Occipital lobe (tissue), 2 donors: ENCODE measurements around the gene MYBL2. TPM values are rescaled to one million over a fixed set of nuclear protein-coding genes. Genes with fewer than 3 reads are reported as not detected.
"Not testable (repeated sequence)": the region's sequence is repeated elsewhere in the genome, so short reads cannot be mapped to it uniquely, and the experiment has no call there.

Experiments used
- DNase-seq: peaks from one replicate; lab custom pipeline; 2025; lab: John Stamatoyannopoulos, UW
- total RNA-seq: library from RNA; depleted of rRNA; stranded (reverse); fragments of >200 nt; gene quantifications from one replicate; pipeline ENCODE4 v1.2.3, GENCODE V29; 2014

The MYBL2 gene
- total RNA-seq, 1 donor from 2014 or later: 0.47 TPM

DNA sequence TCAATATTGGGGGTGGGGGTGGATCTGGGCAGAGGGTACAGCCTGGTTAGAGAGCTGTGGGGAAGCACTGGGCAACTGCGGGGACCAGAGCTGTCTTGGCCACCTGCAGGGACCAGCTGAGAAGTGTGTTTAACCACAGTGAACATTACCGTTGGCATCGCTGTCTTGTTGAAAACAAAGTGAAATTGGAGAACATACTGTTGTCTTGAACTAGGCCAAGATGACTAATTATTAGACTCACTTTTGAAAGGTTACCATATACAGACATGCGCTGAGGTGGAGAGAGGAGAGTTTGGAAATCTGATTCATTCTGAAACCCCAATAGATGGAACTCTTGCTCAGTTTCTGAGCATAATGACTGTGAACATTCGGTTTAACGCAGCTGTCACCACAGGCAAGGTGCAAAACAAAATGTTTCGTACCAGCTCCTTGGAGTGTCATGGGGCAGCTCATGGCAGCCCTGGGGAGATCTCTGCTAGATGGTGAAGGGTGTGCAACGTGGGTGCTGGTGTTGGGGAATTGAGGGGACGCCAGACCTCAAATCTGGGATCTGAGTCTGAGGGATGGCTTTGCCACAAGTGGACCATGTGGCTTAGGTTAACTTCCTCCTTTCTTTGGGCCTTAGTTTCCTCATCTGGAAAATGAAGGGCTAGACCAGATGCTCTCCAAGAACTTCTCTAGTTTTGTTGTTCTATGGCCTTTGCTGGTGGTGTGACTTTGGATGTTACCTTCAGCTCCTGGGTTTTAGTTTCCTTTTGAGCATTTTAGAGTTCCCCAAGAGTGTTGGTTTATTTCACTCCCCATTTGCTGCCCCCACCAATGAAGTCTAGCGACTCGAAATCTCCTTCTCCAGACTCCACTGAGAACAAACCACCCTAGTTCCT lies 84.5 kb downstream of the MYBL2 start:
- DNase-seq: no peak

DNA sequence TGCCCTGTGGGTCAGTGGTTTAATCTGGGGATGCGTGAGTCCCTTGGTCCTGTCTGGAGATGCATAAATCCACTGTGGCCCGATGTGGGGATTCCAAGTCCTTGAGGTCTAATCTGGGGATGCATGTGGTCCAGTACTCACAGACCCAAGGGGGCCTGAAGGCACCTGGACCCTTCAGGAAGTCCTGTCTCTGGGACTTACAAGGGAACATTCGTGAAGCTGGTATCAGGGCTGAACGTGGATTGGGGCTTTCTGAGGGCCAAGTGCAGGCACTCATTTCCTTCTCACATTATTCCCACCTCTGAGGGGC lies 85.1 kb downstream of the MYBL2 start:
- no peak for DNase-seq

DNA sequence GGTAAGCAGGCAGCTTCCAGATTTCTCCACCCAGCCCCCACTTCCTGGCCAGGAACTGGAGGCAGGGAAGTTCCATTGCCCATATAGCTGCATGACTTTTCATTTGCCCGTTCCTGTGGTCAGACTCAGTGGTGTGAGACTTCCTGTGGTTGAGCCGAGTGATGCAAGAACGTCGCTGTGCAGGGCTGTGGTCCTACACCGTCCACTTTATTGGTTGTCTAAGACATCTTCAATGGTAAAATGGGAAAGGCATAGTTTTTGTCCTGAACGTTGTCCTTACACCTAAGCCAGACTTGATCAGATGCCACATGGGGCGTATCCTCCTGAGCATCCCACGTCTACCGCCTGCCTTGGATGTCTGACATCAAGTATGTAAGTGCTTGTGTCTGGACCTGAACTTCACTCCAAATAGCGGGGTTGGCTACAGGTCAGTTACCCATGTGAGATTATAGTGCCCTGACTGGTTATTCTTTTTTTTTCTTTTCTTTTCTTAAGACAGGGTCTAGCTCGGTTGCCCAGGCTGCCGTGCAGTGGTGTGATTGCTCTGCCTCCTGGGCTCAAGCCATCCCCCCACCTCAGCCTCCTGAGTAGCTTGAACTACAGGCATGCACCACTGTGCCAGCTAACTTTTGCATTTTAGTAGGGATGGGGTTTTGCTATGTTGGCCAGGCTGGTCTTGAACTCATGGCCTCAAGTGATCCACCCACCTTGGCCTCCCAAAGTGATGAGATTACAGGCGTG lies 85.8 kb downstream of the MYBL2 start:
- no peak for DNase-seq

GRCh38 chr20:43755390-43755789 lies 88.5 kb downstream of the MYBL2 start:
- no peak for DNase-seq

DNA sequence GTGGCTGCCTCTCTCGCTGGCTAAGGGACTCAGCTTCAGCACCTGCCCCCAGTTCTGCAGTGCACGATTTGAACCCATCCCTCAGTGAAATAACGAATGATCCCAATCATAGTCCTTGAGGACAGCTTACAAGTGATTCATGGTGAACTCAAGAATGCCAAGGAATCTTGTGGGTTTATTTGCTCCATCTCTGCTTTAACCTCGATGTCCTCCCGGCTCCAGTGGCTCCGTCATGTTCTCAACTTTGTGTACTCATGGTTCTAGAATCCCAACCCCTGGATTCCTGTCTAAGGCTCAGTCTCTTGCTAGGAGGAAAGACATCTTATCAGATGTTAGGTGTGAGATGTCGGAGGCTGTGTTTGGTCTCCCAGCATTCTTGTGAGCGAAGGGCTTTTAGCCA lies 88.9 kb downstream of the MYBL2 start:
- DNase-seq: no peak

DNA sequence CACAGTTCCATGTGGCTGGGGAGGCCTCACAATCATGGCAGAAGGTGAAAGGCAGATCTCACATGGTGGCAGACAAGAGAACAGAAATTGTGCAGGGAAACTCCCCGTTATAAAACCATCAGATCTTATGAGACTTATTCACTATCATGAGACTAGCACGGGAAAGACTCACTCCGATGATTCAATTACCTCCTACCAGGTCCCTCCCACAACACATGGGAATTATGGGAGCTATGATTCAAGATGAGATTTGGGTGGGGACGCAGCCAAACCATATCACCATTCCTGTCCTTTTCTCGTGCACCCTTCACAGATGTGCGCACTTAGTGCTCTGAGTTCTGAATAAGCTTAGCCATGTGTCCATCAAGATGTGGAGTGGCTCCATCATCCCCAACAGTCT lies 91.0 kb downstream of the MYBL2 start:
- not testable (repeated sequence) for DNase-seq

- DNase-seq: no peak
These were observed 94.7 kb downstream of the MYBL2 start for GRCh38 chr20:43761386-43762340.

DNA sequence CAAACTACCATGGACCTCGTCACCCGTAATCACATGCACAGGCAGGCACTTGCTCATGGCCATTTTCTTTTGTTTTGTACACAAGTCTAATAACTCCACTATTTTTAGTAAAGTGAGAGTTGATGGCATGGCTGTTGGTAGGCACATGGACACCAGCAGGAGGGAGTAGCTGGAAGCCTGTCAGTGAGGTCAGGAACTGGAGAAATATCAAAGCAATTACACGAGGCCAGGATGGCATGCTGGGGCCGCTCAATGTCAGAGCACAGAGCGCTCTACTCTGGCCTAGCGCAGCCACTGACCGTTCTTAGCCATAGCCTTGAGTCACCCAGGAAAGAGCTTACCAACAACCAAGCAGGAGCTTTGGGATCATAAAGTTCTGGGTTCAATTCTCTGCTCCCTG lies 96.0 kb downstream of the MYBL2 start:
- no peak for DNase-seq

DNA sequence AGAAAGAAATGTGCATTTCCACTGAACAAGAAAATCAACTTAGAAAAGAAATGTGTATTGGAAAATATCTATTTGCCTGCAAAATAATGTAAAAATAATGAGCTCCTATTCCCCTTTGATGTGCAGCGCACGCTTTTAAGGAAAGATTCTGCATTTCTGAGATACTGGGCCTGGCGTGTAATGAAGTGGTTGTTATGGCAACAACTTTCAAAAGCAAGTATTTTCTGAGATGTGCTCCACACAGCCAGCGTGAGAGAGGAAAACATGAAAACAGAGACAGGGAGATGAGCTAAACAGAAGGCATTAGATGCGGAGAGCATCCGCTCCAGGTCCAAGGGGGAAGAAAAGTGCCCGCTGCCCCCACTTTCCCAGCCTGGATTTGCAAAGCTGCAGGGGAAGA lies 99.0 kb downstream of the MYBL2 start:
- DNase-seq: no peak

Other genes starting within 250 kb of the MYBL2 start
- gene SRSF6, start 209.2 kb upstream of the MYBL2 start, total RNA-seq: 33.7 TPM
- 18.4 TPM for gene L3MBTL1, start 159.4 kb upstream of the MYBL2 start, total RNA-seq
- gene SGK2, start 108.1 kb upstream of the MYBL2 start, total RNA-seq: not detected
- gene IFT52, start 76.2 kb upstream of the MYBL2 start, total RNA-seq: 56.8 TPM
- gene GTSF1L, start 59.9 kb downstream of the MYBL2 start, total RNA-seq: not detected
- 0.31 TPM for gene TOX2, start 247.7 kb downstream of the MYBL2 start, total RNA-seq